IPS-18c (cell line): ENCODE results near the gene ZNF207.
"Not testable (repeated sequence)": the region's sequence is repeated elsewhere in the genome, so short reads cannot be mapped to it uniquely, and the experiment has no call there.

Experiments used
- H3K4me3 ChIP-seq: 2 replicates; pipeline ENCODE4 v1.7.0; 2013; ENCODE audit warnings: low read depth, mild to moderate bottlenecking, low read length, moderate library complexity; ENCODE audit not compliant: insufficient read depth
- H3K9me3 ChIP-seq: one replicate; pipeline ENCODE4 v1.6.1; 2013; ENCODE audit warnings: mild to moderate bottlenecking, low read length, moderate library complexity; ENCODE audit not compliant: control insufficient read depth, insufficient read depth

ZNF207 gene

DNA sequence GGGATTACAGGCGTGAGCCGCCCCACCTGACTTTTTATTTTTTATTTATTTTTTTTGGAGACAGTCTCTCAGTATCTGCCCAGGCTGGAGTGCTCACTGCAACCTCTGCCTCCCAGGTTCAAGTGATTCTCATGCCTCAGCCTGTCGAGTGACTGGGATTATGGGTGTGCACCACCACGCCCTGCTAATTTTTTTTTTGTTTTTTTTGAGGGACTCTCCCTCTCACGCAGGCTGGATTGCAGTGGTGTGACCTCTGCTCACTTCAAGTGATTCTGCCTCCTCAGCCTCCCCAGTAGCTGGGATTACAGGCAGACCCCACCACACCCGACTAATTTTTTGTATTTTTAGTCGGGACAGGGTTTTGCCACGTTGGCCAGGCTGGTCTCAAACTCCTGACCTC is 7.7 kb downstream of the ZNF207 start:
- no peak overlapping the region for H3K4me3 ChIP-seq
- no peaks in the 10 kb centered on the region for H3K9me3 ChIP-seq

DNA sequence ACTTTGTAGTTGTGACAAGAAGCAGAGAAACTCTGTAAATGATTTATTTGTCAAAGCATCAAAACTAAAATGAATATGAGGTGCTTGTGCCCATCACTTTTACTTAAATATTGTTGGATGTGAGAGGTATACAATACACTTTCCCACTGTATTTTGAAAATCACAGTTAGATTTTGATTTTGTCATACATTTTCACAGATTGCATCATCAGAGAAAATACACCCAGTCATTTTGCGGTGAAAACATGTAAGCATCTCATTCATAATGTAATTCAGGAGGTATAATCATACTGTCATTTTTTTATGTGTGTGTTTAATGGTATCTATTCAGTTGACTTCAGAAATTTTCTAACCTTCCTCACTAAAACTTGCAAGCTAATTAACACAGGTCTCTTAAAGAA is 11.3 kb downstream of the ZNF207 start:
- no peak overlapping the region for H3K4me3 ChIP-seq
- H3K9me3 ChIP-seq = no peaks in the 10 kb centered on the region

DNA sequence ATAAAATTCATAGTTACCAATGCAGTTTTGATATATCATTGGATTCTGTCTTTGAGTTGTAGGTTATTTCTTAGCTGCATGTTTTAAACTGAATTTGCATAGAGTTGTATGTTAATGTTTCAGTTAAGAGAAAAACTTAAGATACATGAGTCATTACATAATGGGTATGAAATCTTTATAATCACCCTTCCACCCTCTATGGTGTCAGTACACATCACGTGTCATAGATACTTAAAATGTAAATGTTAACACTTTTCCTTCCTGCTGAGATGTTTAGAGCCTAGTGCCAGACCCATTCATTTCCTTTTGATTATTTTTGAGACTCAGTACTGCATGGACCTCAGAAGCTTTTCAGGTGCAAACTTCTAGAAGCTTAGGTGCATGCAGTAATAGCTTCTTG is 20.5 kb downstream of the ZNF207 start:
- no peak overlapping the region for H3K4me3 ChIP-seq
- H3K9me3 ChIP-seq = no peaks in the 10 kb centered on the region

DNA sequence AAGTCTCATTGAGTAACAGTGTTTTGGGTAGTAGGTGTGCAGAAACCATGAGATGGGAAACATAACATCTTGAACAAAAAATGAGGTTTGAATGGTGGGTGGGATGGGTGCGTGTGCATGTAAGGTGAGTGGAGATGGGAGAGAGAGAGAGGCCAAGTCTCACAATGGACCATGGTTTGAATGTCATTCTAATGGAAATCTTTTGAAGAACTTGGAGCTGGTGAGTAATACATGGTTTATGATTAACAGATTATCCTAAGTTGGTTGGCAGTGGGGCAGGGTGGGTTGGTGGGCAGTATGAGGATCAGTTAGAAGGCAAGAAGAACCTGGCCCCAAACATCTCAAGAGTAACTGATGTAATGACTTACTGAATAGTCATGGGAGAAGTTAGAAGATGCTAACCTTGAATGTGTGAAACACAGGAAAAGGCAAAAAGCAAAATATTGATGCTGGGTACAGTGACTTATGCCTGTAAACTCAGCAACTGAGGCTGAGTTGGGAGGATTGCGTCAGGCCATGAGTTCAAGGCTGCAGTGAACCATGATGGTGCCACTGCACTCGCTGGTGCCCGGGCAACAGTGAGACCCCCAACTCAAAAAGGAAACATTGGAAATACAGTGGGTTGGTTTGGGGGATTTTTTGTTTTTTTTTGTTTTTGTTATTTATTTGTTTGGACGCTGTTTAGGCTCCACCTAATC is 32.7 kb downstream of the ZNF207 start:
- Histone ChIP-seq H3K4me3 (no peak overlapping the region), H3K9me3 (no peaks in the 10 kb centered on the region)

DNA sequence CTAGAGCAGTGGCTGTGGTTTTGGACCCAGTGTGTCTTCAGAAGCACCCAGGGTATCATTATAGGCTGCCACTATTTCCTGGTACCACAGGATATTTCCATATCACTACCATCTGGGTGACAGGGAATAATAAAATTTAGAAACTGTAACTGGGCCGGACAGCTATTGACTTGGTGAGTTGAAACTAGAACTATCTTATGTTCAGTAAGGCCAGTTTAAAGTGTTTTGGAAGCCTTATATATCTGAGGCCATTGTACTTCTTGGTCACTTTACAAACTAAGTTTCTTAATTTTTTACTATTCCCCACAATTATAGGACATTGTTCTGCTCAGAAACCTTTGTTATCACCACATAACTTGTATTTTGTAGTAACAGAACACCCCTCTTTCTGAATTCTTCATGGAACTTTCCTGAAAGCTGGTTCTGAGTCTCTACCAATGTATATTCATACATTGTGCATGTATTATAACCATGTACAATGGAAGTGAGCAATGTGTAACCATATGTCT is 34.0 kb downstream of the ZNF207 start:
- Histone ChIP-seq H3K4me3 (no peak overlapping the region), H3K9me3 (no peaks in the 10 kb centered on the region)

- Histone ChIP-seq H3K4me3 (no peak overlapping the region), H3K9me3 (no peaks in the 10 kb centered on the region)
These were observed 35.2 kb downstream of the ZNF207 start for GRCh38 chr17:32385121-32385520.

DNA sequence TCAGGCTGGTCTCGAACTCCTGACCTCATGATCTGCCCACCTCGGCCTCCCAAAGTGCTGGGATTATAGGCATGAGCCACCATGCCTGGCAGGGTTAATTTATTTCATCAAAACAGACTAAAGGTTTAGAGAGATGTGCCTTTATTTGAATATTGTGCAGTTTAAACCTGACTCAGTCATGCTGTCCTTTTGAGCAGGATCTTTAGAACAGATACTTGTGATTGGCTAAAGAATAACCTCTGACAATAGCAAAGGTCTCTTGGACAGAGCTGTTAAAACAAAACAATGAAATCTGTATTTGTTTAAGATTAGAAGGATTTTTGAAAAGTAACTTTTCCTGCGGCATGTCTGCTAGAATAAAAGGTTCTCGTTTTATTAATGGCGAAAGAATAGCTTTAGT is 36.0 kb downstream of the ZNF207 start:
- Histone ChIP-seq H3K4me3 (no peak overlapping the region), H3K9me3 (no peaks in the 10 kb centered on the region)

DNA sequence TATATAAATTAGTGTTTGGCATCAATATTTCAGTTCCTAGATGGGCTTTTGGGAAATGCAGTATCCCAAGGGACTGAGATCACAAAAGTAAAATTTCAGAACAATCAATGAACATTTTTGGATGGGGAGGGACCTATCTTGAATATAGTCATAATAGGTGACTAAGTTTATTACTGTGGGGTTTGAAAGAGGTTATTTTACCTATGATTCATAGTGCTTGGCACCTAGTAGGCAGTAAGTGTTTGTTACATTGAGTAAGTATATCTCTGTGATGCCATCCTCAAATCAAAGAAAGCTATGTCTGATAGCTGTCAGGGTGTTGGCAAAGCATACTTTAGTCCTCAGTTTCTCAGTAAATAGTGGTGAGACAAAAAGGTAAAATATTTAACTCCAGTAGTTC is 36.9 kb downstream of the ZNF207 start:
- Histone ChIP-seq H3K4me3 (no peak overlapping the region), H3K9me3 (no peaks in the 10 kb centered on the region)

- not testable (repeated sequence) for H3K9me3 ChIP-seq, H3K4me3 ChIP-seq
These were observed 38.2 kb downstream of the ZNF207 start for GRCh38 chr17:32388128-32388527.

GRCh38 chr17:32388613-32389459 is 38.9 kb downstream of the ZNF207 start:
- no peak overlapping the region for H3K4me3 ChIP-seq
- no peaks in the 10 kb centered on the region for H3K9me3 ChIP-seq

GRCh38 chr17:32393904-32394303 is 43.9 kb downstream of the ZNF207 start:
- H3K9me3 ChIP-seq = no peaks in the 10 kb centered on the region
- H3K4me3 ChIP-seq = no peak overlapping the region

DNA sequence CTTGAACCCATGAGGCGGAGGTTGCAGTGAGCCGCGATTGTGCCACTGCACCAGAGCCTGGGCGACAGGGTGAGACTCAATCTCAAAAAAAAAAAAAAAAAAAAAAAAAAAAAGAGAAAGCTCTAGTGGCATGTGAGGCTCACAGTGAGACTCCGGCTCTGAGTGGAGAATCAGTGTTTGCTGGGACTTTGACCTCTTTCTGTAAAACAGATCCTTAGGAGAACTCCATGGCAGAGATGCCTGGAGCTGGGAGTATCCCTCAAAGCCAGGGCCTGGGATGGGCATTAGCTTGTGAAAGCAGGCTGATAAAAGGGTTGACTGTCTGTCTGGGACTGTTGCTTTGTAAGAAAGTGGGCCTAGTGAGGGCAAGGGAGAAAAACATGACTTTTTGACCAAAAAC is 46.4 kb downstream of the ZNF207 start:
- H3K9me3 ChIP-seq = no peaks in the 10 kb centered on the region
- H3K4me3 ChIP-seq = no peak overlapping the region

DNA sequence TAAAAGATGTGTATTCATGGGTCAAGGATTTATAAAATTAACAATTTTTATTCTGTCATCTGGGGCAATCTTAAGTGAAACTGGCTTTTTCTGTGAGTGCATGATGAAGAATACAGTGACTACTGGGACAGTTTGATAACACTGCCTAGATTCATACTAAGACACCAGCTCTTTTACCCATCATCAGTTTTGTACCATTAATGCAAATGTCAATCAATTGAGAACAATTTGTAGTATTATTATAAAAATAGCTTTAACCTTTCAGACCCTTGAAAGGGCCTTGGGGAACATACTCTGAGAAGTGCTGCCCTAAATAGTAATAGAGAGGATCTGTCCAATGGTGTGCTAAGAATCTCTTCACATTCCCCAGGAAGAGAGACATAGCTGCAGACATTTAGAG is 49.0 kb downstream of the ZNF207 start:
- Histone ChIP-seq H3K4me3 (no peak overlapping the region), H3K9me3 (no peaks in the 10 kb centered on the region)

- H3K4me3 ChIP-seq, H3K9me3 ChIP-seq: not testable (repeated sequence)
These were observed 60.1 kb downstream of the ZNF207 start for GRCh38 chr17:32410085-32410484.

DNA sequence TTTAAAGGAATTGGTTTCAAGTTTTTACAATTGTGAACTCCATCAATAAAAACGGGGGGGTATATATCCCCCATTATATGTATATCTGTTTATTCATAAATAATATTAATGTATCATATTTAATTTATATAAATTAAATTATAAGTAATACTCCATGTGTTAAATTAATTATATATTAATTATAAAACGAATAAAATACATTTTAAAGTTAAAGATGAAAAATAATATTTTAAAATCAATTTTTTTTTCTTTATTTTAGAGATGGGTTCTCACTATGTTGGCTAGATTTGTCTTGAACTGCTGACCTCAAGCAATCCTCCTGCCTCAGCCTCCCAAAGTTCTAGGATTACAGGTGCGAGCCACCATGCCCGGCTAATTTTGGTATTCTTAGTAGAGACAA is 76.9 kb downstream of the ZNF207 start:
- no peak overlapping the region for H3K4me3 ChIP-seq

GRCh38 chr17:32429598-32429997 is 79.6 kb downstream of the ZNF207 start:
- H3K9me3 ChIP-seq = peaks cover 8% of the 10 kb centered on the region

More for the DNA sequence above, 76.9 kb downstream of the ZNF207 start:
- peaks cover 6% of the 10 kb centered on the region for H3K9me3 ChIP-seq

More at GRCh38 chr17:32429598-32429997, 79.6 kb downstream of the ZNF207 start:
- no peak overlapping the region; the same call in 1 of the 2 replicates for H3K4me3 ChIP-seq
